Measurements from ENCODE around the gene AFTPH. TPM values are rescaled to one million over a fixed set of nuclear protein-coding genes. Genes with fewer than 3 reads are reported as not detected.
A peak's percentile ranks its signal among the peaks of the same experiment; 100 is the strongest.

Gene AFTPH
- total RNA-seq, 1 experiment from 2014 or later: 14.9 TPM

DNA sequence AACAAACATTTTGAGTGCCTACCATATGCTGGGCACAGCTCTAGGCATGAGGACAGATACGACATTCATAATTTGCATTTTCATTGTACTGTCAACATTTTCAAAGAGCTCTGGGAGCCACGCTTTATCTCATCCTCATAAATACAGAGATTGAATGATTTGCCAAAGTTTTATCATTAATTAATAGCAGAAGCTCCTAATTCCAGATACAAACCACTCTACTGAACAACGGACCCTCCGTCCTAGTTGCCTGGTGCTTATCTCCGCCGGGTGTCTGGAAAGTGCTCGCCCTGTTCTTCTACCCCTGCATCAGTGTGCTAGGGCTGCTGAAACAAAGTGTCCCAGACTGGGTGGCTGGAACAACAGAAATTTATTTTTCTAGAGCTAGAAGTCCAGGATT, 105.7 kb downstream of the AFTPH start (continued):
- TF ChIP-seq STAT6 (CRISPR knock-in tag; conservative IDR thresholded peaks at IDR 0.05; ENCODE audit: low read depth): no peak
- TF ChIP-seq ATF3 (CRISPR knock-in tag; conservative IDR thresholded peaks at IDR 0.05): no peak
- TF ChIP-seq FOXP1 (CRISPR knock-in tag; IDR thresholded peaks at IDR 0.05; ENCODE audit: borderline replicate concordance): no peak
- no peak for TF ChIP-seq ZNF121 (CRISPR knock-in tag; IDR thresholded peaks at IDR 0.05)
- TF ChIP-seq MAX (CRISPR knock-in tag; IDR thresholded peaks at IDR 0.05): no peak
- no peak for TF ChIP-seq GTF2I (CRISPR knock-in tag; conservative IDR thresholded peaks at IDR 0.05)

DNA sequence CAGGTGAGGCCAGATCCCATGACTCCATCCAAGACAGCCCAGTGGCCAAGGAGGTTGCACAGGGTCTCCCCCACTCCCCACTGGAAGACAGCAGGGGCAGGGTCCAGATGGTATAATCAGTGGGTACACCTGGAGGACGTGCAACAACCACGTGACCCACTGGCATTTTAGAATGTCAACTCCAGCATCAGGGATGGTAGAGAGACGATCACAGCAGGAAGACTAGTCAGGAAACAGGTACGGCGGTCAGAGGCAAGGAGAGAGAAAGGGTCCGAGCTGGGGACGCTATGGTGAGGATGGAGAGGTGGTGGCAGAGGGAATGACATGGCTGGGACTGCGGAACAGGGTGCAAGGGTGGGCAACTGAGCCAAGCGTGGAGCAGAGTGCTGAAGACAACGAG, 106.6 kb downstream of the AFTPH start:
- H3K27ac Mint-ChIP-seq: peak overlapping the region; percentile 49; the same call in 1 of the 2 replicates
- ChIA-PET POLR2A (no interaction called here), CTCF (interaction anchor here (0.9 to 1.5 kb wide), 2 partner anchors 16 to 242 kb away, joined by 4 to 5 read pairs; no protein-coding TSS in a partner anchor)
- H3K27me3 Mint-ChIP-seq (ENCODE audit: low read depth): no peaks in the 10 kb centered on the region
- H3K36me3 Mint-ChIP-seq: peaks cover 6% of the 10 kb centered on the region
- peaks cover 23% of the 10 kb centered on the region for H3K4me1 Mint-ChIP-seq
- TF ChIP-seq, protein P1, sequence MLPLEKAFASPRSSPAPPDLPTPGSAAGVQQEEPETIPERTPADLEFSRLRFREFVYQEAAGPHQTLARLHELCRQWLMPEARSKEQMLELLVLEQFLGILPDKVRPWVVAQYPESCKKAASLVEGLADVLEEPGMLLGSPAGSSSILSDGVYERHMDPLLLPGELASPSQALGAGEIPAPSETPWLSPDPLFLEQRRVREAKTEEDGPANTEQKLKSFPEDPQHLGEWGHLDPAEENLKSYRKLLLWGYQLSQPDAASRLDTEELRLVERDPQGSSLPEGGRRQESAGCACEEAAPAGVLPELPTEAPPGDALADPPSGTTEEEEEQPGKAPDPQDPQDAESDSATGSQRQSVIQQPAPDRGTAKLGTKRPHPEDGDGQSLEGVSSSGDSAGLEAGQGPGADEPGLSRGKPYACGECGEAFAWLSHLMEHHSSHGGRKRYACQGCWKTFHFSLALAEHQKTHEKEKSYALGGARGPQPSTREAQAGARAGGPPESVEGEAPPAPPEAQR (CRISPR knock-in tag; IDR thresholded peaks at IDR 0.05): no peak
- TF ChIP-seq E2F5 (CRISPR knock-in tag; IDR thresholded peaks at IDR 0.05) (no peak), TEAD4 (CRISPR knock-in tag; IDR thresholded peaks at IDR 0.05) (no peak), PRDM15 (CRISPR knock-in tag; IDR thresholded peaks at IDR 0.05) (no peak), MXD4 (CRISPR knock-in tag; IDR thresholded peaks at IDR 0.05; ENCODE audit: borderline replicate concordance) (no peak), FOXP1 (CRISPR knock-in tag; IDR thresholded peaks at IDR 0.05; ENCODE audit: borderline replicate concordance) (no peak), CREB1 (CRISPR knock-in tag; IDR thresholded peaks at IDR 0.05) (no peak), EMX1 (CRISPR knock-in tag; IDR thresholded peaks at IDR 0.05) (no peak)
- TF ChIP-seq, protein P2, sequence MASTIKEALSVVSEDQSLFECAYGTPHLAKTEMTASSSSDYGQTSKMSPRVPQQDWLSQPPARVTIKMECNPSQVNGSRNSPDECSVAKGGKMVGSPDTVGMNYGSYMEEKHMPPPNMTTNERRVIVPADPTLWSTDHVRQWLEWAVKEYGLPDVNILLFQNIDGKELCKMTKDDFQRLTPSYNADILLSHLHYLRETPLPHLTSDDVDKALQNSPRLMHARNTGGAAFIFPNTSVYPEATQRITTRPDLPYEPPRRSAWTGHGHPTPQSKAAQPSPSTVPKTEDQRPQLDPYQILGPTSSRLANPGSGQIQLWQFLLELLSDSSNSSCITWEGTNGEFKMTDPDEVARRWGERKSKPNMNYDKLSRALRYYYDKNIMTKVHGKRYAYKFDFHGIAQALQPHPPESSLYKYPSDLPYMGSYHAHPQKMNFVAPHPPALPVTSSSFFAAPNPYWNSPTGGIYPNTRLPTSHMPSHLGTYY (CRISPR knock-in tag; IDR thresholded peaks at IDR 0.05): no peak
- no peak overlapping the region for H3K4me3 Mint-ChIP-seq
- no peaks in the 10 kb centered on the region for H3K9me3 Mint-ChIP-seq
- ATAC-seq (no peak), DNase-seq (ENCODE audit: low spot score) (no peak)
